H9 (cell line): ENCODE data around the gene XBP1. TPM values are rescaled to one million over a fixed set of nuclear protein-coding genes. Genes with fewer than 3 reads are reported as not detected.

ENCODE experiments used
- DNase-seq: peaks from one replicate; pipeline ENCODE4 v3.0.0-alpha.2; 2017
- H2AFZ ChIP-seq: one replicate; pipeline ENCODE4 v1.6.1; 2013; ENCODE audit warnings: mild to moderate bottlenecking, low read length, control low read depth, moderate library complexity
- H2AK5ac ChIP-seq: 2 replicates; pipeline ENCODE4 v1.6.1; 2013; ENCODE audit warnings: low read length, control low read depth, mixed read lengths; ENCODE audit not compliant: insufficient read length
- H2BK120ac ChIP-seq: one replicate; pipeline ENCODE4 v1.6.1; 2013; ENCODE audit warnings: low read depth, mild to moderate bottlenecking, low read length, control low read depth, inconsistent platforms; ENCODE audit not compliant: poor library complexity, severe bottlenecking
- H2BK12ac ChIP-seq: 2 replicates; pipeline ENCODE4 v1.6.1; 2013; ENCODE audit warnings: low read length, control low read depth, mixed read lengths, low read depth; ENCODE audit not compliant: insufficient read length
- H2BK15ac ChIP-seq: 2 replicates; pipeline ENCODE4 v1.6.1; 2013; ENCODE audit warnings: low read depth, low read length, control low read depth
- H2BK20ac ChIP-seq: one replicate; pipeline ENCODE4 v1.6.1; 2013; ENCODE audit warnings: low read depth, mild to moderate bottlenecking, low read length, control low read depth, inconsistent platforms; ENCODE audit not compliant: poor library complexity, severe bottlenecking
- H2BK5ac ChIP-seq: 2 replicates; pipeline ENCODE4 v1.6.1; 2013; ENCODE audit warnings: low read length, control low read depth, mixed read lengths; ENCODE audit not compliant: insufficient read length
- H3K14ac ChIP-seq: 2 replicates; pipeline ENCODE4 v1.6.1; 2013; ENCODE audit warnings: low read length, control low read depth; ENCODE audit not compliant: insufficient read depth
- H3K18ac ChIP-seq: 2 replicates; pipeline ENCODE4 v1.6.1; 2013; ENCODE audit warnings: low read depth, mild to moderate bottlenecking, mixed read lengths, low read length, control low read depth; ENCODE audit not compliant: insufficient read length
- H3K23ac ChIP-seq: 2 replicates; pipeline ENCODE4 v1.6.1; 2013; ENCODE audit warnings: low read length, control low read depth, mixed read lengths, low read depth; ENCODE audit not compliant: insufficient read length
- H3K23me2 ChIP-seq: 2 replicates; pipeline ENCODE4 v1.6.1; 2013; ENCODE audit warnings: low read depth, mild to moderate bottlenecking, mixed read lengths, low read length, control low read depth; ENCODE audit not compliant: insufficient read length, poor library complexity, severe bottlenecking
- H3K27ac ChIP-seq: 2 replicates; pipeline ENCODE4 v1.5.1; 2013; ENCODE audit warnings: low read length, control low read depth, mixed read lengths, low read depth; ENCODE audit not compliant: insufficient read length
- H3K27me3 ChIP-seq: 2 replicates; pipeline ENCODE4 v1.6.1; 2013; ENCODE audit warnings: low read length, control low read depth, inconsistent platforms; ENCODE audit not compliant: insufficient read depth
- H3K4ac ChIP-seq: 2 replicates; pipeline ENCODE4 v1.6.1; 2013; ENCODE audit warnings: low read depth, mild to moderate bottlenecking, control low read depth, inconsistent platforms, low read length, moderate library complexity
- H3K4me1 ChIP-seq: 2 replicates; pipeline ENCODE4 v1.6.1; 2013; ENCODE audit warnings: low read length, control low read depth, inconsistent platforms; ENCODE audit not compliant: insufficient read depth
- H3K4me2 ChIP-seq: 2 replicates; pipeline ENCODE4 v1.6.1; 2013; ENCODE audit warnings: low read length, control low read depth, mixed read lengths; ENCODE audit not compliant: insufficient read length, insufficient read depth
- H3K56ac ChIP-seq: 2 replicates; pipeline ENCODE4 v1.6.1; 2013; ENCODE audit warnings: low read depth, mild to moderate bottlenecking, mixed read lengths, low read length, control low read depth; ENCODE audit not compliant: insufficient read length
- H3K79me1 ChIP-seq: 2 replicates; pipeline ENCODE4 v1.6.1; 2013; ENCODE audit warnings: low read depth, mild to moderate bottlenecking, moderate library complexity, low read length, control low read depth, inconsistent platforms; ENCODE audit not compliant: insufficient read depth, poor library complexity, severe bottlenecking
- H3K79me2 ChIP-seq: 2 replicates; pipeline ENCODE4 v1.6.1; 2013; ENCODE audit warnings: low read length, control low read depth, inconsistent platforms; ENCODE audit not compliant: insufficient read depth
- H3K9ac ChIP-seq: 2 replicates; pipeline ENCODE4 v1.6.1; 2013; ENCODE audit warnings: low read length, control low read depth, mixed read lengths; ENCODE audit not compliant: insufficient read length; ENCODE audit errors: extremely low read depth
- H3K9me3 ChIP-seq: one replicate; pipeline ENCODE4 v1.6.1; 2013; ENCODE audit warnings: low read depth, low read length, inconsistent platforms; ENCODE audit not compliant: control insufficient read depth
- H3T11ph ChIP-seq: one replicate; pipeline ENCODE4 v1.6.1; 2013; ENCODE audit warnings: mild to moderate bottlenecking, low read length, control low read depth, inconsistent platforms
- H4K20me1 ChIP-seq: one replicate; pipeline ENCODE4 v1.6.1; 2013; ENCODE audit not compliant: control insufficient read depth, insufficient read length, insufficient read depth
- H4K5ac ChIP-seq: 2 replicates; pipeline ENCODE4 v1.6.1; 2013; ENCODE audit warnings: low read depth, mild to moderate bottlenecking, mixed read lengths, low read length, control low read depth; ENCODE audit not compliant: insufficient read length
- H4K8ac ChIP-seq: replicated peaks from 2 replicates; pipeline ENCODE4 v1.6.1; 2013; ENCODE audit warnings: low read length, control low read depth, mixed read lengths, low read depth; ENCODE audit not compliant: insufficient read length
- H4K91ac ChIP-seq: 2 replicates; pipeline ENCODE4 v1.6.1; 2013; ENCODE audit warnings: low read depth, mild to moderate bottlenecking, moderate library complexity, mixed read lengths, low read length, control low read depth; ENCODE audit not compliant: insufficient read length
- H3K27ac Mint-ChIP-seq, 3 experiments: 2 replicates in 2 of 3; 3 replicates in 1 of 3; pipeline ENCODE4 v1.8.0; 2020 to 2021; ENCODE audit warnings: mixed read lengths in 3 of 3, mild to moderate bottlenecking in 1 of 3, moderate library complexity in 1 of 3
- H3K27me3 Mint-ChIP-seq: 2 replicates; pipeline ENCODE4 v1.8.0; 2021; ENCODE audit warnings: low read depth, mild to moderate bottlenecking, moderate library complexity, mixed read lengths
- H3K36me3 Mint-ChIP-seq, 3 experiments: 2 replicates in 2 of 3; 3 replicates in 1 of 3; pipeline ENCODE4 v1.8.0; 2020 to 2021; ENCODE audit warnings: low read depth in 3 of 3, mixed read lengths in 3 of 3; ENCODE audit not compliant: insufficient read depth in 1 of 3
- H3K4me1 Mint-ChIP-seq, 2 experiments: 2 replicates each; pipeline ENCODE4 v1.8.0; 2020; ENCODE audit warnings: mixed read lengths in 2 of 2
- H3K4me3 Mint-ChIP-seq, 2 experiments: 2 replicates in 1 of 2; 3 replicates in 1 of 2; pipeline ENCODE4 v1.8.0; 2020 to 2021; ENCODE audit warnings: mild to moderate bottlenecking in 2 of 2, mixed read lengths in 2 of 2, moderate library complexity in 1 of 2
- H3K9me3 Mint-ChIP-seq, 2 experiments: 2 replicates in 1 of 2; 3 replicates in 1 of 2; pipeline ENCODE4 v1.8.0; 2020; ENCODE audit warnings: mild to moderate bottlenecking in 2 of 2, mixed read lengths in 2 of 2, moderate library complexity in 1 of 2
- WGBS: extraction: QIAGEN DNeasy Blood & Tissue Kit; methylation state at CpG from one replicate; pipeline ENCODE4 v1.1.7; 2013; ENCODE audit warnings: missing lambda C conversion rate, low lambda C conversion rate, mixed read lengths; ENCODE audit not compliant: insufficient read length; ENCODE audit errors: extremely low coverage; 5-methylcytosine and 5-hydroxymethylcytosine counted together
- total RNA-seq: library from RNA; stranded (reverse); gene quantifications from 2 replicates; pipeline ENCODE4 v1.2.1, GENCODE V29; 2021
- TF ChIP-seq, protein P1 (sequence below): fragments of 200-600 bp; sonication (generic); conservative IDR thresholded peaks from 3 replicates; pipeline ENCODE4 v1.8.0; 2021; ENCODE audit warnings: antibody characterized with exemption, mild to moderate bottlenecking

The XBP1 gene
- total RNA-seq, 1 experiment from 2014 or later, result 114 TPM

DNA sequence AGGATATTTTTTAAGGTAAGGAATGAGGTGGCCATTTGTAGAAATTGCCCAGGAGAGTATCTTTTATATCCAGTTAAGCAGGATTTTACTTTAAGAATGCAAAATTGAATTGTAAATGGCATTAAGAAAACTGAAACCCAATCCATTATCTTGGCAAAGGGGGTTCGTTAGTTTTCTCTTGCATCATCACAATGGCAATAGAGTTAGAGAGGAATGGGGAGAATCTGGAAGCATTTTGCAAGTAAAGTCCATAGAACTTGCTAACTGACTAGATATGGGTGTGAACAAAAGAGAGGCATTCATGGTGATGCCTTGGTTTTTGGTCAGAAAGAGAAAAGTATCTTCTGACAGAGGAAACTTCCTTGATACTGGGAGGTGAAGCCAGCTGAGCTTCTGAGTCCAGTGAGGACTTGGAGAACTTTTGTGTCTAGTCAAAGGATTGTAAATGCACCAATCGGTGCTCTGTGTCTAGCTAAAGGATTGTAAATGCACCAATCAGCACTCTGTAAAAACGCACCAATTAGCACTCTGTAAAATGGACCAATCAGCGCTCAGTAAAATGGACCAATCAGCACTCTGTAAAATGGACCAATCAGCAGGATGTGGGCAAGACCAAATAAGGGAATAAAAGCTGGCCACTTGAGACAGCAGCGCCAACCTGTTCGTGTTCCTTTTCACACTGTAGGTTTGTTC lies 31.5 kb downstream of the XBP1 start:
- Mint-ChIP-seq H3K27me3 (no peaks in the 10 kb centered on the region), H3K4me3 (no peak overlapping the region), H3K4me1 (peaks cover 10 to 13% of the 10 kb centered on the region in 2 experiments), H3K27ac (peak overlapping the region in 1 of 3 experiments; percentile 55; a peak in 1 of 7 replicates), H3K36me3 (peaks cover 6 to 7% (median 6%) of the 10 kb centered on the region in 3 experiments; a peak in 5 of 7 replicates), H3K9me3 (peaks cover 1 to 9% of the 10 kb centered on the region in 2 experiments; a peak in 4 of 5 replicates)
- Histone ChIP-seq H3T11ph (no peak overlapping the region), H3K27ac (no peak overlapping the region), H3K9ac (no peak overlapping the region), H3K23me2 (no peaks in the 10 kb centered on the region), H3K4me1 (no peaks in the 10 kb centered on the region; the same call in 1 of the 2 replicates), H2BK12ac (no peak overlapping the region), H3K27me3 (no peaks in the 10 kb centered on the region), H3K4me2 (no peak overlapping the region), H2BK5ac (no peak overlapping the region), H3K18ac (no peak overlapping the region), H4K8ac (no peak overlapping the region), H3K14ac (no peak overlapping the region), H3K56ac (no peak overlapping the region), H3K79me1 (no peaks in the 10 kb centered on the region), H2BK20ac (no peak overlapping the region), H3K4ac (no peak overlapping the region), H4K5ac (no peak overlapping the region), H3K23ac (no peak overlapping the region), H2AK5ac (no peak overlapping the region), H2AFZ (no peak overlapping the region), H2BK15ac (no peak overlapping the region), H3K79me2 (no peaks in the 10 kb centered on the region), H4K91ac (no peak overlapping the region), H2BK120ac (no peak overlapping the region), H4K20me1 (no peaks in the 10 kb centered on the region), H3K9me3 (no peaks in the 10 kb centered on the region)
- WGBS, result no CpG with 5 or more reads among the region's 6 CpGs
- DNase-seq, result no peak
- TF ChIP-seq, protein P1, sequence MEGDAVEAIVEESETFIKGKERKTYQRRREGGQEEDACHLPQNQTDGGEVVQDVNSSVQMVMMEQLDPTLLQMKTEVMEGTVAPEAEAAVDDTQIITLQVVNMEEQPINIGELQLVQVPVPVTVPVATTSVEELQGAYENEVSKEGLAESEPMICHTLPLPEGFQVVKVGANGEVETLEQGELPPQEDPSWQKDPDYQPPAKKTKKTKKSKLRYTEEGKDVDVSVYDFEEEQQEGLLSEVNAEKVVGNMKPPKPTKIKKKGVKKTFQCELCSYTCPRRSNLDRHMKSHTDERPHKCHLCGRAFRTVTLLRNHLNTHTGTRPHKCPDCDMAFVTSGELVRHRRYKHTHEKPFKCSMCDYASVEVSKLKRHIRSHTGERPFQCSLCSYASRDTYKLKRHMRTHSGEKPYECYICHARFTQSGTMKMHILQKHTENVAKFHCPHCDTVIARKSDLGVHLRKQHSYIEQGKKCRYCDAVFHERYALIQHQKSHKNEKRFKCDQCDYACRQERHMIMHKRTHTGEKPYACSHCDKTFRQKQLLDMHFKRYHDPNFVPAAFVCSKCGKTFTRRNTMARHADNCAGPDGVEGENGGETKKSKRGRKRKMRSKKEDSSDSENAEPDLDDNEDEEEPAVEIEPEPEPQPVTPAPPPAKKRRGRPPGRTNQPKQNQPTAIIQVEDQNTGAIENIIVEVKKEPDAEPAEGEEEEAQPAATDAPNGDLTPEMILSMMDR, result no peak
